GM18511 (cell line): ENCODE measurements around the gene FA2H.

Experiments used
- ATAC-seq: cut with Tn5 transposase; IDR thresholded peaks from one replicate; pipeline ENCODE4 v1.9.1; 2021; ENCODE audit warnings: mild to moderate bottlenecking, moderate library complexity; ENCODE audit not compliant: unreplicated experiment

The FA2H gene

DNA sequence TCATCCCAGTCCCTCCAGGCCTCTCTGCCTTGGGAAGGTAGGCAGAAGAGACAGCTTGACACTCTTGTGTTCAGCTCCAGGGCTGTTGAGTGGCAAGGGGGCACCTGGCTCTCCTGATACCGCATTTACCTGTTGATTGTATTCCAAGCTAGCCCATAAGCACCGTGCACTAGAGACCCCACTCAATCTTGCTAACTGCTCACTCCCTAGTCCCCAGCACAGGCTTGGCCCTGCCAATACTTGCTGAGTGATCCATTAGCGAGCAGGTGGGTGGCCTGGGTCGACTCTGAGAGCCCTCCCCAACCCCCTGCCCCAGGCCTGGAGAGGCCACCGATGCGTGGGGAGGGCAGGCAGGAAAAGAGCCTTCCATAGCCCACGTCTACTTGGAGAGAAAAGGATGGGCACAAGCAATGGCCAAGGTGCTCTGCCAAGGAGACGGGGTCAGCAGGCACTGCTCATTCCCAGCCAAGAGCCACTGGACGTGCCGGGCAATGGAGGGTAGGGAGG lies 29.5 kb downstream of the FA2H start:
- no peak for ATAC-seq

DNA sequence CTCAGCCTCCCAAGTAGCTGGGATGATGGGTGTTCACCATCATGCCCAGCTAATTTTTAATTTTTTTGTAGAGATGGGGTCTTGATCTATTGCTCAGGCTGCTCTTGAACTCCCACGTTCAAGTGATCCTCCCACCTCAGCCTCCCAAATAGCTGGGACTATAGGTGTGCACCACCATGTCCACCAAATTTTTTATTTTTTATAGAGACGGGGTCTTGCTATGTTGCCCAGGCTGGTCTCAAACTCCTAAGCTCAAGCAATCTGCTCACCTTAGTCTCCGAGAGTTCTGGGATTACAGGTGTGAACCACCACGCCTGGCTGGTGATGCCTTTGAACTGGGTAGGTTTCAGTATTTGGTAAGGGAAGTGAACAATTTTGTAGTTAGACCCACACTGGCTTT lies 30.1 kb downstream of the FA2H start:
- no peak for ATAC-seq

DNA sequence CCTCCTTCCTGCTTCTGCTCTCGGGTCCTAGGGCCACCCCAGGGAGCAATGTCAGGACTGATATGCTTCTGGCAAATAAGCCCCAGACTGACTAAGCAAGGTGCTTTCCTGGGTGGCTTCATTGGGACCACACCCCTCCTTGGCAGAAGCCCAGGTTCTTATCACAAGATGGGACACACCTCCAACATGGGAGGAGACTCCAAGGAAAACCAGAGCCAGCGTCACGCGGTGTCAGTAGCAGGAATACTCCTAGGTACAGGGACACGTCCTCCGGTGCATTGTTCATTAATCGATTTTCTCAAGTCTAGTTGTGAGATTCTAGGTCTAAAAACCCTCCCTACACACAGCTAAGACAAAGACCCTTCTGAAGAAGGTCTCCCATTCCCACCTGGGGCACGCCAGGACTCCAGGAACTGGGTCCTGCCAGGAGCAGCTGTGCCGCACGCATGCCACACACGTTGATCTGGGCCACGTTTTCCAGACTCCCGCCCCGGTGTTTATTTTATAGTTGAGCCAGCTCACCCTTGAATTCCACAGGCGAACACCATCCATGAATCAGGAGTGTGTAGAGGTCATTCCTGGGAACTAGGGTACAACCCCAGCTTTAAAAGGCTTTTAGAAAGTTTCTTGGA lies 30.8 kb downstream of the FA2H start:
- ATAC-seq = no peak

- no peak for ATAC-seq
Observed at GRCh38 chr16:74743045-74743667, 31.5 kb downstream of the FA2H start.

GRCh38 chr16:74742051-74742481 lies 32.6 kb downstream of the FA2H start:
- no peak for ATAC-seq

DNA sequence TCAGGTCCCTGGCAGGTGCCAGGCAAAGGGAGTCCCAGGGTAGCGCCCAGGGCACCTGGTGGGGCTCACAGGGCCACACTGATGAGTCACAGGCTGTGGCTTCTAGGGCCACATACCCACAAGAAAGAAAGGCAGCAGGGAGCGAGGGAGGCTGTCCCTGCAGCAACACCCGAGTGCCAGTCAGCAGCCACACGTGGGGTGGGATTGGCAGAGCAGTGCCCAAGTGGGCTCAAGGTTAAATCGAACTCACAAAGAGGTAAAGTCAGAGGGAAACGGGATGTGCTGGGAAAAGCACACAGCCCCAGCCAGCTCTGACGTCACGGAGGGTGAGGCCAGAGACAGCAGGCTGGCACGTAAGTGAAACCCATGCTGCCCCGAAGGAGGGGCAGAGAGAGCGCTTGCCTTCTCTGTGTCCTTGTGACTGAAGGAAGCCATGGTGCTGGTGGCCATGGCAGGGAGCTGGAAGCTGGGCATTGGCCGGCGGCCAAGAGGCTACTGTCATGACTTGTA lies 33.8 kb downstream of the FA2H start:
- ATAC-seq = no peak

DNA sequence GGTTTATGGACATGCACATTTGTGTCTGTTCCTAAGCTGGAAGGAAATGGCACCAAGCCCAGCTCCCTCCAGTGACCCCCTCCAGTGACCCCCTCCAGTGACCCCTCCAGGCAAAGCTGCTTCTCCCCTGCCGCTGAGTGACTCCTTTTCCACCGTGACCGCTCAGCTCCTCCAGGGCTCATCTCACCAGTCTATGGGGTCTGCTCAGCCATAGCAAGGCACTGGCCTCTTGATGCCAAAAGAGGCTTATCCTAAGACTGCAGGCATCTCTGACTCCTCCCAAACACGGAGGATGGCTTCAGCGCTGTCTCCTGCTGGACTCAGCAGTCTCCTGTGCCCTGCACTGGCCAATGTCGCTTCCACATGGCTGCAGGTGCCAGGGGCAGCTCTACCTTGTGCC lies 35.3 kb downstream of the FA2H start:
- no peak for ATAC-seq

DNA sequence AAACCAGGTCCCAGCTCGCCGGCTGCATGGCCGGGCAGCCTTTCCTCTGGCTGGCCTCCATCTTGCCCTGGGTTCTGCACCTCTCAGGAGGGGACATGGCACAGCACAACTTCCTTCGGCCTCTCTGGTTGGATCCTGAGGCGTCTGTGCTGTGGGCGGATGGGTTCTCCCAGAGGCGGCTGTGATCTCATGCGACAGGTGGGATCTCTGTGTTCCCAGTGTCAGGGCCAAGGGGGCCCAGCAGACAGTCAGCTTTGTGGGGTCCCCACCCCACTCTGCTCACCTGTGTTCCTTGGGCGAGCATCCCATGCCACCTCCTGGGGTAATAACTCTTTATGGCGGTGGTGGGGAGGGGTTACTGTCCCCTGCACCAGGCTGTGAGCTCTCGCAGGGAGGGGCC lies 35.8 kb downstream of the FA2H start:
- no peak for ATAC-seq

GRCh38 chr16:74738113-74738541 lies 36.5 kb downstream of the FA2H start:
- ATAC-seq = no peak

DNA sequence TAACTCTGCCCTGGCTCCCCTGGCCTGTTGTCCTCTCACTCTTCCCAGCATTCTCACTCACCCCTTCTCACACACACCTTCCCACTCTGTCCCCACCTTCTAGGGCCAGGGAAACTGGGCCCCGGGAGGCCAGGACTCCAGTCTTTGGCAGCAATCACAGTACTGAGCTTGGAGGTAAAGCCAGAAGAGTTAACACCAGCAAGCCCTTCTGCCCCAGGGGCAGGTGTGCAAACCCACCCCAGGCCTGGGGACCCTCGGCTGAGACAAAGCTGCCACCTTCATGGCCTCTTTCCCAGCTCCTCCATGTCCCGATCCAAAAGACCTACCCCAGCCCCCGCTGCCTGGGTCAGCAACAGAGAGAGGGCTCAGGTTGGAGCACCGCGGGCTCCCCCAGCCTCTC lies 37.1 kb downstream of the FA2H start:
- no peak for ATAC-seq

- no peak for ATAC-seq
Observed at GRCh38 chr16:74736531-74737157, 38.0 kb downstream of the FA2H start.

DNA sequence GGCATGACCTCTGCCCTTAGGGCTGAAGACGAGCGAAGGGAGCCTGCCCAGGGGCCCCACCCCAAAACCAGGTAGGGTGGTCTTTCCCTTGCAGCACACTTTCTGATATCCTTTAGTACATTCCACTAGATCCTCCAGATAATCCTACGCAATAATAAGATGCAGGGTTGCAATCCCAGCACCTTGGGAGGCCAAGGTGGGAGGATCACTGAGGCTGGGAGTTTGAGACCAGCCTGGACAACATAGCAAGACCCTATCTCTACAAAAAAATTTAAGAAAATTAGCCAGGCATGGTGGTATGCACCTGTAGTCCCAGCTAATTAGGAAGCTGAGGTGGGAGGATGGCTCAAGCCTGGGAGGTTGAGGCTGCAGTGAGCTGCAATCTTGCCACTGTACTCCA lies 39.1 kb downstream of the FA2H start:
- no peak for ATAC-seq

GRCh38 chr16:74735162-74735452 lies 39.5 kb downstream of the FA2H start:
- no peak for ATAC-seq

GRCh38 chr16:74734361-74735161 lies 40.1 kb downstream of the FA2H start:
- no peak for ATAC-seq

- ATAC-seq = no peak
Observed at GRCh38 chr16:74732707-74733350, 41.8 kb downstream of the FA2H start.

GRCh38 chr16:74731853-74732477 lies 42.7 kb downstream of the FA2H start:
- no peak for ATAC-seq

- ATAC-seq = no peak
Observed at GRCh38 chr16:74729783-74730683, 44.6 kb downstream of the FA2H start.

DNA sequence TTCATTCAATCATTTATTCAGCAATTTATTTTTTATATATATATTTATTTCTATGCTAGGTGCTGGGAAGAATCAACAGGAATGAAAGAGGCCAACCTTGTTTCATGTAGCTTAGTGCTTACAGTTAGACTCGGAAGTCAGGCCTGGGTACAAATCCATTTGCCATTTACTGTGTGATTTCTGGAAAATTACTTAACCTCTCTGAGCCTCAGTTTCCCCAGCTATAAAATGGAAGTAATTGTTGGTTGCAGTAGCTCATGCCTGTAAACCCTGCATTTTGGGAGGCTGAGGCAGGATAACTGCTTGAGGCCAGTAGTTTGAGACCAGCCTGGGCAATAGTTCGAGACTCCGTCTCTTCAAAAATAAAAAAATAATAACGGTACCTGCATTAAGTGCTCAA lies 46.7 kb downstream of the FA2H start:
- ATAC-seq = no peak

GRCh38 chr16:74726716-74727115 lies 47.9 kb downstream of the FA2H start:
- no peak for ATAC-seq
